Dermis blood vessel endothelial cell (primary cell): ENCODE measurements around the gene GALT. TPM values are rescaled to one million over a fixed set of nuclear protein-coding genes. Genes with fewer than 3 reads are reported as not detected.
A peak's percentile ranks its signal among the peaks of the same experiment; 100 is the strongest.

Experiments used
- DNase-seq: peaks from one replicate; pipeline ENCODE4 v3.0.0; 2010
- total RNA-seq: library from RNA; depleted of rRNA; stranded (reverse); fragments of >200 nt; gene quantifications from 2 replicates; pipeline ENCODE4 v1.2.3, GENCODE V29; 2014

GALT gene
- total RNA-seq, 1 donor from 2014 or later = 45.3 TPM

GRCh38 chr9:34684816-34685215 lies 38.3 kb downstream of the GALT start:
- no peak for DNase-seq

GRCh38 chr9:34685591-34685990 lies 39.1 kb downstream of the GALT start:
- DNase-seq = no peak

GRCh38 chr9:34686231-34686630 lies 39.8 kb downstream of the GALT start:
- DNase-seq = no peak

GRCh38 chr9:34686732-34687131 lies 40.3 kb downstream of the GALT start:
- DNase-seq = peak; percentile 4

GRCh38 chr9:34687276-34688030 lies 41.0 kb downstream of the GALT start:
- no peak for DNase-seq

GRCh38 chr9:34688329-34689115 lies 42.0 kb downstream of the GALT start:
- no peak for DNase-seq

- DNase-seq = no peak
Measured at GRCh38 chr9:34689116-34689470, 42.6 kb downstream of the GALT start.

GRCh38 chr9:34689512-34689911 lies 43.0 kb downstream of the GALT start:
- DNase-seq = no peak

GRCh38 chr9:34690983-34691935 lies 44.8 kb downstream of the GALT start, which contains the start of gene CCL19:
CCL19 (minus strand) TSS chr9:34691276; CDS start chr9:34691139, 137 bp downstream.
- no peak for DNase-seq

- no peak for DNase-seq
Measured at GRCh38 chr9:34691936-34692315, 45.5 kb downstream of the GALT start.

GRCh38 chr9:34693560-34693959 lies 47.1 kb downstream of the GALT start:
- no peak for DNase-seq

- no peak for DNase-seq
Measured at GRCh38 chr9:34694811-34695210, 48.3 kb downstream of the GALT start.

Other genes starting within 250 kb of the GALT start
- gene FAM219A, start 188.1 kb upstream of the GALT start, total RNA-seq = 9.2 and 14.7 TPM in 2 replicates
- not detected in 2 replicates for gene DNAI1, start 187.9 kb upstream of the GALT start, total RNA-seq
- gene ENHO, start 123.7 kb upstream of the GALT start, total RNA-seq = 0.42 TPM in 1 of 2 replicates, not detected in the other
- gene CNTFR, start 57.0 kb upstream of the GALT start, total RNA-seq = not detected in 2 replicates
- 21.4 and 31.8 TPM in 2 replicates for gene RPP25L, start 34.6 kb upstream of the GALT start, total RNA-seq
- gene DCTN3, start 26.2 kb upstream of the GALT start, total RNA-seq = 65.3 and 74.4 TPM in 2 replicates
- 0.09 and 0.51 TPM in 2 replicates for gene ARID3C, start 17.6 kb upstream of the GALT start, total RNA-seq
- gene SIGMAR1, start 8.9 kb upstream of the GALT start, total RNA-seq = 37.1 and 63.5 TPM in 2 replicates
- gene IL11RA, start 5.5 kb downstream of the GALT start, total RNA-seq = 7.0 and 10.4 TPM in 2 replicates
- gene CCL27, start 16.0 kb downstream of the GALT start, total RNA-seq = not detected in 2 replicates
- gene CCL19, start 44.6 kb downstream of the GALT start, total RNA-seq = not detected in 2 replicates
- gene CCL21, start 63.5 kb downstream of the GALT start, total RNA-seq = 1.4 and 2.5 TPM in 2 replicates